AG20443 (cell line): ENCODE measurements around the gene ANAPC5.
"Not testable (repeated sequence)": the region's sequence is repeated elsewhere in the genome, so short reads cannot be mapped to it uniquely, and the experiment has no call there.

Experiments used
- DNase-seq: peaks from one replicate; pipeline ENCODE4 v3.0.0; 2012; ENCODE audit warnings: low spot score, mixed read lengths

The ANAPC5 gene

GRCh38 chr12:121351820-121352681, at the start of gene ANAPC5:
ANAPC5 (minus strand) TSS chr12:121352411; CDS start chr12:121352340, 71 bp downstream.
- peak; percentile 97 for DNase-seq

- DNase-seq: peak; percentile 56
Observed at GRCh38 chr12:121400332-121401139, 48.3 kb upstream of the ANAPC5 start.

GRCh38 chr12:121399391-121400331, 47.5 kb upstream of the ANAPC5 start, which contains the start of gene RNF34:
RNF34 (plus strand) TSS chr12:121400118; CDS start chr12:121400213, 95 bp downstream.
- DNase-seq: peak; percentile 99

- DNase-seq: no peak
Observed at GRCh38 chr12:121398355-121398754, 46.1 kb upstream of the ANAPC5 start.

GRCh38 chr12:121397521-121397920, 45.3 kb upstream of the ANAPC5 start:
- DNase-seq: no peak

GRCh38 chr12:121392325-121392716, 40.1 kb upstream of the ANAPC5 start:
- no peak for DNase-seq

- peak; percentile 66 for DNase-seq
Observed at GRCh38 chr12:121391619-121392324, 39.6 kb upstream of the ANAPC5 start.

GRCh38 chr12:121390856-121391255, 38.6 kb upstream of the ANAPC5 start:
- DNase-seq: no peak

GRCh38 chr12:121388421-121388981, 36.3 kb upstream of the ANAPC5 start:
- peak; percentile 76 for DNase-seq

- DNase-seq: not testable (repeated sequence)
Observed at GRCh38 chr12:121384891-121385290, 32.7 kb upstream of the ANAPC5 start.

- DNase-seq: no peak
Observed at GRCh38 chr12:121383601-121384021, 31.4 kb upstream of the ANAPC5 start.

- no peak for DNase-seq
Observed at GRCh38 chr12:121379945-121380344, 27.7 kb upstream of the ANAPC5 start.

GRCh38 chr12:121378736-121379135, 26.5 kb upstream of the ANAPC5 start:
- DNase-seq: no peak

GRCh38 chr12:121376754-121377697, 24.8 kb upstream of the ANAPC5 start:
- DNase-seq: no peak

GRCh38 chr12:121374945-121375584, 22.9 kb upstream of the ANAPC5 start:
- not testable (repeated sequence) for DNase-seq

- not testable (repeated sequence) for DNase-seq
Observed at GRCh38 chr12:121374336-121374735, 22.1 kb upstream of the ANAPC5 start.

- no peak for DNase-seq
Observed at GRCh38 chr12:121373755-121374154, 21.5 kb upstream of the ANAPC5 start.

- no peak for DNase-seq
Observed at GRCh38 chr12:121371404-121371803, 19.2 kb upstream of the ANAPC5 start.

- DNase-seq: no peak
Observed at GRCh38 chr12:121366063-121366459, 13.8 kb upstream of the ANAPC5 start.
